ENCODE data around the gene KIF21A. TPM values are rescaled to one million over a fixed set of nuclear protein-coding genes. Genes with fewer than 3 reads are reported as not detected.

Gene KIF21A
- total RNA-seq, 1 experiment from 2014 or later, result 3.3 TPM

DNA sequence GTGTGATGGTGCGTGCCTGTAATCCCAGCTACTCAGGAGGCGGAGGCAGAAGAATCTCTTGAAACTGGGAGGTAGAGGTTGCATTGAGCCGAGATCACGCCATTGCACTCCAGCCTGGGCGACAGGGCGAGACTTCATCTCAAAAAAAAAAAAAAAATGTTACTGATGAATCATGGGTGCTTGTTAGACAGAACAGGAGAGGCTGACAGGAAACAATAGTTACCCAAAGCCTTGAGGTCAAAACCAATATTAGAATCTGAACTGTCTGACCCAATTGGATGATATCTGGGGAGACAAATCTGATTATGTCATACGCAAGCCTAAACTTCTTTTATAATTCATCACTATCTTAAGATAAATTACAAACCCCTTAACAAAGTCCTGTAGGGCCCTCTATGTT is 40.7 kb upstream of the KIF21A start:
- DNase-seq (ENCODE audit: low spot score), result no peak
- no peak for TF ChIP-seq EZH2 (IDR thresholded peaks at IDR 0.05; ENCODE audit: borderline replicate concordance, low read depth, low read length, poor library complexity, severe bottlenecking)
- TF ChIP-seq, protein P1, sequence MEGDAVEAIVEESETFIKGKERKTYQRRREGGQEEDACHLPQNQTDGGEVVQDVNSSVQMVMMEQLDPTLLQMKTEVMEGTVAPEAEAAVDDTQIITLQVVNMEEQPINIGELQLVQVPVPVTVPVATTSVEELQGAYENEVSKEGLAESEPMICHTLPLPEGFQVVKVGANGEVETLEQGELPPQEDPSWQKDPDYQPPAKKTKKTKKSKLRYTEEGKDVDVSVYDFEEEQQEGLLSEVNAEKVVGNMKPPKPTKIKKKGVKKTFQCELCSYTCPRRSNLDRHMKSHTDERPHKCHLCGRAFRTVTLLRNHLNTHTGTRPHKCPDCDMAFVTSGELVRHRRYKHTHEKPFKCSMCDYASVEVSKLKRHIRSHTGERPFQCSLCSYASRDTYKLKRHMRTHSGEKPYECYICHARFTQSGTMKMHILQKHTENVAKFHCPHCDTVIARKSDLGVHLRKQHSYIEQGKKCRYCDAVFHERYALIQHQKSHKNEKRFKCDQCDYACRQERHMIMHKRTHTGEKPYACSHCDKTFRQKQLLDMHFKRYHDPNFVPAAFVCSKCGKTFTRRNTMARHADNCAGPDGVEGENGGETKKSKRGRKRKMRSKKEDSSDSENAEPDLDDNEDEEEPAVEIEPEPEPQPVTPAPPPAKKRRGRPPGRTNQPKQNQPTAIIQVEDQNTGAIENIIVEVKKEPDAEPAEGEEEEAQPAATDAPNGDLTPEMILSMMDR (conservative IDR thresholded peaks at IDR 0.05; ENCODE audit: low read depth, low read length), result no peak
- Histone ChIP-seq H3K9me3 (ENCODE audit: low read depth, low read length, poor library complexity, severe bottlenecking) (no peaks in the 10 kb centered on the region), H3K4me1 (ENCODE audit: insufficient read depth, low read length, poor library complexity, severe bottlenecking) (no peaks in the 10 kb centered on the region), H3K27me3 (replicated peaks; ENCODE audit: insufficient read depth, low read depth, low read length, poor library complexity) (no peaks in the 10 kb centered on the region), H3K36me3 (ENCODE audit: insufficient read depth, low read length, poor library complexity, severe bottlenecking) (no peaks in the 10 kb centered on the region), H3K4me3 (ENCODE audit: low read depth, low read length, poor library complexity, severe bottlenecking) (no peak overlapping the region), H3K27ac (ENCODE audit: low read depth, low read length, poor library complexity, severe bottlenecking) (no peak overlapping the region)
- BruUV-seq (replicated peaks), result no TSS peak
- ChIA-PET CTCF (no interaction called here), POLR2A (ENCODE audit: low non-redundant PET) (no interaction called here)
- intact Hi-C loops (cut with micrococcal nuclease; ENCODE audit: unreplicated experiment), result no loop called here

DNA sequence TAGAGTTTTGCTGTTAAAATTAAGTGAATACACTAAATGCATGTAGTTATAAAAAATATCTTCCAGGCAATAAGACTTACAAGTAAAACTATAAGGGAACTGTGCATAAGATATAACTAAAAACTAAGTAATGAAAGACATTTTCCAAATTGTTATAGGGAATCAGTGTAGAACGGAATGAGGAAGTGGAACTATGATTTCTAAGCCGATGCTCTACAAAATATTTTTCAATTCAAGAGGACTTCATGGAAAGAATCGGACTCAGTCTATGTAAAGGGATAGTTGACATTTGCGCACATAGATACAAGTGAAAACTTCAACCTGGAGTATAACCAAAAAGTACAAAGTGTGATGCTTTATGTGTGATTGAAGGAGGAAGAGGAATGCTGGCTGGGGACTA is 40.1 kb upstream of the KIF21A start:
- POLR2A ChIA-PET (ENCODE audit: low non-redundant PET), result no interaction called here
- Histone ChIP-seq H3K4me1 (ENCODE audit: insufficient read depth, low read length, poor library complexity, severe bottlenecking) (no peaks in the 10 kb centered on the region), H3K27ac (ENCODE audit: low read depth, low read length, poor library complexity, severe bottlenecking) (no peak overlapping the region), H3K9me3 (ENCODE audit: low read depth, low read length, poor library complexity, severe bottlenecking) (no peaks in the 10 kb centered on the region), H3K36me3 (ENCODE audit: insufficient read depth, low read length, poor library complexity, severe bottlenecking) (no peaks in the 10 kb centered on the region), H3K4me3 (ENCODE audit: low read depth, low read length, poor library complexity, severe bottlenecking) (no peak overlapping the region), H3K27me3 (replicated peaks; ENCODE audit: insufficient read depth, low read depth, low read length, poor library complexity) (no peaks in the 10 kb centered on the region)
- CTCF ChIA-PET, result no interaction called here
- DNase-seq (ENCODE audit: low spot score), result no peak
- TF ChIP-seq EZH2 (IDR thresholded peaks at IDR 0.05; ENCODE audit: borderline replicate concordance, low read depth, low read length, poor library complexity, severe bottlenecking), result no peak
- TF ChIP-seq, protein P1 (conservative IDR thresholded peaks at IDR 0.05; ENCODE audit: low read depth, low read length), result no peak
- BruUV-seq (replicated peaks), result no TSS peak
- intact Hi-C loops (cut with micrococcal nuclease; ENCODE audit: unreplicated experiment), result no loop called here

GRCh38 chr12:39476894-39477293 is 34.0 kb upstream of the KIF21A start:
- intact Hi-C loops (cut with micrococcal nuclease; ENCODE audit: unreplicated experiment), result no loop called here
- H3K4me3 ChIP-seq (ENCODE audit: low read depth, low read length, poor library complexity, severe bottlenecking), result no peak overlapping the region
- BruUV-seq (replicated peaks), result no TSS peak
- no peaks in the 10 kb centered on the region for H3K36me3 ChIP-seq (ENCODE audit: insufficient read depth, low read length, poor library complexity, severe bottlenecking)
- no peak overlapping the region for H3K27ac ChIP-seq (ENCODE audit: low read depth, low read length, poor library complexity, severe bottlenecking)
- DNase-seq (ENCODE audit: low spot score), result no peak
- no peaks in the 10 kb centered on the region for H3K4me1 ChIP-seq (ENCODE audit: insufficient read depth, low read length, poor library complexity, severe bottlenecking)
- no peaks in the 10 kb centered on the region for H3K9me3 ChIP-seq (ENCODE audit: low read depth, low read length, poor library complexity, severe bottlenecking)
- no peaks in the 10 kb centered on the region for H3K27me3 ChIP-seq (replicated peaks; ENCODE audit: insufficient read depth, low read depth, low read length, poor library complexity)
- ChIA-PET CTCF (no interaction called here), POLR2A (ENCODE audit: low non-redundant PET) (no interaction called here)
- TF ChIP-seq, protein P1 (conservative IDR thresholded peaks at IDR 0.05; ENCODE audit: low read depth, low read length), result no peak
- TF ChIP-seq EZH2 (IDR thresholded peaks at IDR 0.05; ENCODE audit: borderline replicate concordance, low read depth, low read length, poor library complexity, severe bottlenecking), result no peak
